ENCODE data around the gene TGFBR3.

TGFBR3 gene

GRCh38 chr1:91718877-91719276 is 167.1 kb downstream of the TGFBR3 start:
- no peak for TF ChIP-seq CTCF (IDR thresholded peaks at IDR 0.05)
- H3K27ac Mint-ChIP-seq, result no peak overlapping the region
- H3K36me3 Mint-ChIP-seq (ENCODE audit: low read depth), result peaks cover 34% of the 10 kb centered on the region
- no peaks in the 10 kb centered on the region for H3K9me3 Mint-ChIP-seq
- H3K4me1 Mint-ChIP-seq, result peaks cover 12% of the 10 kb centered on the region
- H3K4me3 Mint-ChIP-seq, result no peak overlapping the region
- no peak for DNase-seq
- no peaks in the 10 kb centered on the region for H3K27me3 Mint-ChIP-seq (ENCODE audit: low read depth, poor library complexity)

GRCh38 chr1:91718368-91718767 is 167.6 kb downstream of the TGFBR3 start:
- peaks cover 34% of the 10 kb centered on the region for H3K36me3 Mint-ChIP-seq (ENCODE audit: low read depth)
- H3K9me3 Mint-ChIP-seq, result no peaks in the 10 kb centered on the region
- H3K27me3 Mint-ChIP-seq (ENCODE audit: low read depth, poor library complexity), result no peaks in the 10 kb centered on the region
- H3K4me3 Mint-ChIP-seq, result no peak overlapping the region
- H3K4me1 Mint-ChIP-seq, result peaks cover 16% of the 10 kb centered on the region
- DNase-seq, result no peak
- H3K27ac Mint-ChIP-seq, result no peak overlapping the region
- no peak for TF ChIP-seq CTCF (IDR thresholded peaks at IDR 0.05)

GRCh38 chr1:91717839-91718238 is 168.1 kb downstream of the TGFBR3 start:
- no peak for TF ChIP-seq CTCF (IDR thresholded peaks at IDR 0.05)
- no peak for DNase-seq
- Mint-ChIP-seq H3K4me3 (no peak overlapping the region), H3K9me3 (no peaks in the 10 kb centered on the region), H3K27ac (no peak overlapping the region), H3K27me3 (ENCODE audit: low read depth, poor library complexity) (no peaks in the 10 kb centered on the region), H3K36me3 (ENCODE audit: low read depth) (peaks cover 34% of the 10 kb centered on the region), H3K4me1 (peaks cover 20% of the 10 kb centered on the region)

- no peak for TF ChIP-seq CTCF (IDR thresholded peaks at IDR 0.05)
- Mint-ChIP-seq H3K4me3 (no peak overlapping the region), H3K9me3 (no peaks in the 10 kb centered on the region), H3K27ac (no peak overlapping the region), H3K36me3 (ENCODE audit: low read depth) (peaks cover 37% of the 10 kb centered on the region), H3K4me1 (peaks cover 35% of the 10 kb centered on the region), H3K27me3 (ENCODE audit: low read depth, poor library complexity) (no peaks in the 10 kb centered on the region)
- DNase-seq, result no peak
Measured at GRCh38 chr1:91716339-91716738, 169.6 kb downstream of the TGFBR3 start.

GRCh38 chr1:91715416-91716000 is 170.4 kb downstream of the TGFBR3 start:
- Mint-ChIP-seq H3K4me3 (no peak overlapping the region), H3K4me1 (peaks cover 40% of the 10 kb centered on the region), H3K27ac (no peak overlapping the region), H3K36me3 (ENCODE audit: low read depth) (peaks cover 35% of the 10 kb centered on the region), H3K9me3 (no peaks in the 10 kb centered on the region), H3K27me3 (ENCODE audit: low read depth, poor library complexity) (no peaks in the 10 kb centered on the region)
- DNase-seq, result no peak
- no peak for TF ChIP-seq CTCF (IDR thresholded peaks at IDR 0.05)

- H3K36me3 Mint-ChIP-seq (ENCODE audit: low read depth), result peaks cover 34% of the 10 kb centered on the region
- no peak overlapping the region for H3K4me3 Mint-ChIP-seq
- H3K4me1 Mint-ChIP-seq, result peaks cover 46% of the 10 kb centered on the region
- no peaks in the 10 kb centered on the region for H3K9me3 Mint-ChIP-seq
- H3K27ac Mint-ChIP-seq, result no peak overlapping the region
- no peak for DNase-seq
- no peak for TF ChIP-seq CTCF (IDR thresholded peaks at IDR 0.05)
- H3K27me3 Mint-ChIP-seq (ENCODE audit: low read depth, poor library complexity), result no peaks in the 10 kb centered on the region
Measured at GRCh38 chr1:91714867-91715381, 171.0 kb downstream of the TGFBR3 start.
